Kasumi-1 (cell line): ENCODE data around the gene ABCA4.

ENCODE experiments used
- DNase-seq, 2 experiments: peaks; one replicate each; lab custom pipeline; 2025; lab: John Stamatoyannopoulos, UW

ABCA4 gene

GRCh38 chr1:94027721-94028515 is 93.0 kb downstream of the ABCA4 start:
- no peak for DNase-seq

- no peak for DNase-seq
These were observed 94.1 kb downstream of the ABCA4 start for GRCh38 chr1:94026619-94027380.

GRCh38 chr1:94025383-94026340 is 95.3 kb downstream of the ABCA4 start:
- DNase-seq = peak; percentile 32 to 60

GRCh38 chr1:94024104-94024792 is 96.7 kb downstream of the ABCA4 start:
- no peak for DNase-seq

GRCh38 chr1:94022471-94023189 is 98.3 kb downstream of the ABCA4 start:
- no peak for DNase-seq

- DNase-seq = no peak
These were observed 100.0 kb downstream of the ABCA4 start for GRCh38 chr1:94020764-94021579.

GRCh38 chr1:94019327-94019726 is 101.6 kb downstream of the ABCA4 start:
- DNase-seq = no peak

- peak in 1 of 2 experiments; percentile 11 for DNase-seq
These were observed 103.7 kb downstream of the ABCA4 start for GRCh38 chr1:94017155-94017829.

GRCh38 chr1:94015489-94015817 is 105.5 kb downstream of the ABCA4 start:
- no peak for DNase-seq

GRCh38 chr1:94014635-94015488 is 106.1 kb downstream of the ABCA4 start:
- no peak for DNase-seq

- no peak for DNase-seq
These were observed 106.9 kb downstream of the ABCA4 start for GRCh38 chr1:94014087-94014486.

- no peak for DNase-seq
These were observed 107.5 kb downstream of the ABCA4 start for GRCh38 chr1:94013367-94013878.

- no peak for DNase-seq
These were observed 108.1 kb downstream of the ABCA4 start for GRCh38 chr1:94012708-94013366.

GRCh38 chr1:94011709-94012595 is 109.0 kb downstream of the ABCA4 start:
- no peak for DNase-seq

GRCh38 chr1:94011129-94011528 is 109.8 kb downstream of the ABCA4 start:
- no peak for DNase-seq

- DNase-seq = no peak
These were observed 111.6 kb downstream of the ABCA4 start for GRCh38 chr1:94009304-94009703.

GRCh38 chr1:94006604-94007003 is 114.3 kb downstream of the ABCA4 start:
- no peak for DNase-seq
